Measurements from ENCODE around the gene PASK. TPM values are rescaled to one million over a fixed set of nuclear protein-coding genes. Genes with fewer than 3 reads are reported as not detected.

PASK gene
- total RNA-seq, 4 donors from 2014 or later = 3.4 to 8.9 (median 5.6) TPM

- Histone ChIP-seq H3K4me1 (no peaks in the 10 kb centered on the region), H3K4me3 (no peak overlapping the region), H3K27me3 (no peaks in the 10 kb centered on the region), H3K36me3 (peaks cover 0 to 89% (median 5%) of the 10 kb centered on the region in 3 donors), H3K27ac (no peak overlapping the region), H3K9me3 (no peaks in the 10 kb centered on the region)
- DNase-seq = no peak
- no CpG with 5 or more reads among the region's 9 CpGs for WGBS, 2 donors
- intact Hi-C loops (cut with DNase I) = no loop called here
- TF ChIP-seq, protein P1, sequence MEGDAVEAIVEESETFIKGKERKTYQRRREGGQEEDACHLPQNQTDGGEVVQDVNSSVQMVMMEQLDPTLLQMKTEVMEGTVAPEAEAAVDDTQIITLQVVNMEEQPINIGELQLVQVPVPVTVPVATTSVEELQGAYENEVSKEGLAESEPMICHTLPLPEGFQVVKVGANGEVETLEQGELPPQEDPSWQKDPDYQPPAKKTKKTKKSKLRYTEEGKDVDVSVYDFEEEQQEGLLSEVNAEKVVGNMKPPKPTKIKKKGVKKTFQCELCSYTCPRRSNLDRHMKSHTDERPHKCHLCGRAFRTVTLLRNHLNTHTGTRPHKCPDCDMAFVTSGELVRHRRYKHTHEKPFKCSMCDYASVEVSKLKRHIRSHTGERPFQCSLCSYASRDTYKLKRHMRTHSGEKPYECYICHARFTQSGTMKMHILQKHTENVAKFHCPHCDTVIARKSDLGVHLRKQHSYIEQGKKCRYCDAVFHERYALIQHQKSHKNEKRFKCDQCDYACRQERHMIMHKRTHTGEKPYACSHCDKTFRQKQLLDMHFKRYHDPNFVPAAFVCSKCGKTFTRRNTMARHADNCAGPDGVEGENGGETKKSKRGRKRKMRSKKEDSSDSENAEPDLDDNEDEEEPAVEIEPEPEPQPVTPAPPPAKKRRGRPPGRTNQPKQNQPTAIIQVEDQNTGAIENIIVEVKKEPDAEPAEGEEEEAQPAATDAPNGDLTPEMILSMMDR (IDR thresholded peaks at IDR 0.05) = no peak
- no peak for TF ChIP-seq POLR2A (IDR thresholded peaks at IDR 0.05)
These were observed 77.1 kb downstream of the PASK start for GRCh38 chr2:241072151-241072550.

GRCh38 chr2:241071677-241072111 is 77.6 kb downstream of the PASK start:
- DNase-seq = no peak
- WGBS, 2 donors = 37% methylated on average over 2 of the region's 25 CpGs; no CpG with 5 or more reads in 1 of the 2 donors
- H3K4me1 ChIP-seq = no peaks in the 10 kb centered on the region
- TF ChIP-seq, protein P1 (IDR thresholded peaks at IDR 0.05) = no peak
- TF ChIP-seq POLR2A (IDR thresholded peaks at IDR 0.05) = no peak
- no peaks in the 10 kb centered on the region for H3K27me3 ChIP-seq
- peaks cover 0 to 92% (median 5%) of the 10 kb centered on the region in 3 donors for H3K36me3 ChIP-seq
- H3K4me3 ChIP-seq = no peak overlapping the region
- H3K27ac ChIP-seq = no peak overlapping the region
- intact Hi-C loops (cut with DNase I) = no loop called here
- no peaks in the 10 kb centered on the region for H3K9me3 ChIP-seq

DNA sequence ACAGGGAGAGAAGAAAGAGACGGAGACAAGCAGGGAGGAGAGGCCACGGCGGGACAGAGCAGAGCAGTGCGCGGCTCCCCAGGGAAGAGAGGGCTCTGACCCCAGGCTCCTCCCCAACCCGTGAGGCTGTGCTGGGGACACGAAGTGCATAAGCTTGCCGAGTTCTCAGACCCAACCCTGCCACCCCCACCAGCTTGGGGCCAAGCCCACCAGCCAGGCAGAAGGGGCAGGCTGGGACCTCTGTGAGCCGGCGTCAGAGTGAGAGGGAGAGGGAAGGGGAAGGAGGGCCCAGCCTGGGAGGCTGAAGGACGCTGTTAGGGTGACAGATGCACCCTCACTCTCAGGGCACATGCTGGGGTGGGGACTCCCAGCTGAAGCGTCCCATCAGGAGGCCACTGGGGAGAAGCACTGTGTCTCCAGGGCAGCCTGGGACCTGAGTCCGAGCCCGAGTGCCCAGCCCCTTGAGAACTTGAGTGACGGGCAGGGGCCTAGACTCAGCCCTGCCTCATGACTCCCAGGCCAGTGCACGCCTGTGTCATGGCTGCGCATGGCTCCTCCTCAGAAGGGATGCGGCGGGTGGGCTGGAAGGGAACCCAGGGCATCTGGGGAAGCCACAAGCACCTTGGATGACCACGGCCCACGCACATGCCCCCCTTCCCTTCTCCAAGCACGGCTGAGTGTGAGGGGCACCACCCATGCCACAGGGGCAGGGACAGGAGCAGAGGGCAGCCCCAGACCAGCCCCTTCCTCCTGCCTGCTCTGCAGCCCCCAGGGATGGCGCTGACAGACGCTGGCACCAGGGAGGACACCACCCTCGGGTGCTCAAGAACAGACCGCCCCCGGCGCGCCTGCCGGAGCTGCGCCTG is 78.2 kb downstream of the PASK start:
- no peaks in the 10 kb centered on the region for H3K27me3 ChIP-seq
- no peak overlapping the region for H3K27ac ChIP-seq
- H3K4me1 ChIP-seq = no peaks in the 10 kb centered on the region
- no peak for TF ChIP-seq POLR2A (IDR thresholded peaks at IDR 0.05)
- no peaks in the 10 kb centered on the region for H3K9me3 ChIP-seq
- H3K4me3 ChIP-seq = no peak overlapping the region
- DNase-seq = no peak
- intact Hi-C loops (cut with DNase I) = no loop called here
- 86 to 87% methylated on average over 11 to 12 of the region's 31 CpGs for WGBS, 2 donors
- H3K36me3 ChIP-seq = peaks cover 0 to 95% (median 5%) of the 10 kb centered on the region in 3 donors

- Histone ChIP-seq H3K27me3 (no peaks in the 10 kb centered on the region), H3K27ac (no peak overlapping the region), H3K9me3 (no peaks in the 10 kb centered on the region), H3K4me1 (no peaks in the 10 kb centered on the region), H3K36me3 (peaks cover 0 to 97% (median 5%) of the 10 kb centered on the region in 3 donors), H3K4me3 (no peak overlapping the region)
- intact Hi-C loops (cut with DNase I) = no loop called here
- TF ChIP-seq, protein P1 (IDR thresholded peaks at IDR 0.05) = no peak
- TF ChIP-seq POLR2A (IDR thresholded peaks at IDR 0.05) = no peak
- 85 to 90% methylated on average over 7 to 10 of the region's 13 CpGs for WGBS, 2 donors
- DNase-seq = no peak
These were observed 78.9 kb downstream of the PASK start for GRCh38 chr2:241070361-241070760.

- TF ChIP-seq, protein P1 (IDR thresholded peaks at IDR 0.05) = no peak
- TF ChIP-seq POLR2A (IDR thresholded peaks at IDR 0.05) = no peak
- H3K9me3 ChIP-seq = no peaks in the 10 kb centered on the region
- H3K36me3 ChIP-seq = peaks cover 0 to 94% (median 5%) of the 10 kb centered on the region in 3 donors
- no peak overlapping the region for H3K4me3 ChIP-seq
- no peak for DNase-seq
- H3K4me1 ChIP-seq = no peaks in the 10 kb centered on the region
- WGBS, 2 donors = 100% methylated on average over 1 of the region's 26 CpGs; no CpG with 5 or more reads in 1 of the 2 donors
- H3K27ac ChIP-seq = no peak overlapping the region
- no peaks in the 10 kb centered on the region for H3K27me3 ChIP-seq
- intact Hi-C loops (cut with DNase I) = no loop called here
These were observed 79.4 kb downstream of the PASK start for GRCh38 chr2:241069821-241070281.
